ENCODE results near the gene MAP2K7.

MAP2K7 gene

GRCh38 chr19:7912697-7913564 lies 9.3 kb downstream of the MAP2K7 start:
- Histone ChIP-seq H3K27ac (replicated peaks) (no peak overlapping the region), H3K4me3 (replicated peaks; ENCODE audit: insufficient read depth, low read length) (no peak overlapping the region), H3K27me3 (ENCODE audit: insufficient read depth, poor library complexity, severe bottlenecking) (peaks cover 3% of the 10 kb centered on the region)
- TF ChIP-seq SPI1 (IDR thresholded peaks at IDR 0.05; ENCODE audit: borderline replicate concordance, low read depth): no peak
- TF ChIP-seq GABPA (IDR thresholded peaks at IDR 0.05; ENCODE audit: low read depth): no peak
- TF ChIP-seq POLR2AphosphoS5 (IDR thresholded peaks at IDR 0.05; ENCODE audit: low read depth): no peak
- TF ChIP-seq REST (IDR thresholded peaks at IDR 0.05; ENCODE audit: insufficient replicate concordance, low read depth): no peak
- no peak for TF ChIP-seq CTCF (IDR thresholded peaks at IDR 0.05; ENCODE audit: insufficient read depth, low read length)
- DNase-seq (ENCODE audit: low read depth in 1 of 2, low spot score in 1 of 2): no peak

- Histone ChIP-seq H3K4me3 (replicated peaks; ENCODE audit: insufficient read depth, low read length) (no peak overlapping the region), H3K27ac (replicated peaks) (no peak overlapping the region), H3K27me3 (ENCODE audit: insufficient read depth, poor library complexity, severe bottlenecking) (peaks cover 3% of the 10 kb centered on the region)
- TF ChIP-seq SPI1 (IDR thresholded peaks at IDR 0.05; ENCODE audit: borderline replicate concordance, low read depth) (no peak), REST (IDR thresholded peaks at IDR 0.05; ENCODE audit: insufficient replicate concordance, low read depth) (no peak), CTCF (IDR thresholded peaks at IDR 0.05; ENCODE audit: insufficient read depth, low read length) (no peak), POLR2AphosphoS5 (IDR thresholded peaks at IDR 0.05; ENCODE audit: low read depth) (no peak), GABPA (IDR thresholded peaks at IDR 0.05; ENCODE audit: low read depth) (no peak)
- DNase-seq (ENCODE audit: low read depth in 1 of 2, low spot score in 1 of 2): no peak
Observed at GRCh38 chr19:7913652-7914051, 10.0 kb downstream of the MAP2K7 start.

- Histone ChIP-seq H3K4me3 (replicated peaks; ENCODE audit: insufficient read depth, low read length) (no peak overlapping the region), H3K27me3 (ENCODE audit: insufficient read depth, poor library complexity, severe bottlenecking) (peaks cover 3% of the 10 kb centered on the region), H3K27ac (replicated peaks) (no peak overlapping the region)
- TF ChIP-seq GABPA (IDR thresholded peaks at IDR 0.05; ENCODE audit: low read depth) (no peak), POLR2AphosphoS5 (IDR thresholded peaks at IDR 0.05; ENCODE audit: low read depth) (no peak; the same call in 1 of the 2 replicates), CTCF (IDR thresholded peaks at IDR 0.05; ENCODE audit: insufficient read depth, low read length) (no peak), SPI1 (IDR thresholded peaks at IDR 0.05; ENCODE audit: borderline replicate concordance, low read depth) (no peak), REST (IDR thresholded peaks at IDR 0.05; ENCODE audit: insufficient replicate concordance, low read depth) (no peak)
- no peak for DNase-seq (ENCODE audit: low read depth in 1 of 2, low spot score in 1 of 2)
Observed at GRCh38 chr19:7914099-7914498, 10.4 kb downstream of the MAP2K7 start.
